GM20431 (cell line): ENCODE data around the gene INPP5K.

Experiments used
- in situ Hi-C: fragments of 300-500 bp; cut with MseI, MboI; formaldehyde crosslinking; loops from one replicate; pipeline ENCODE4 v1.15.0; 2020; ENCODE audit warnings: low sequenced_read_pairs; ENCODE audit not compliant: unreplicated experiment

The INPP5K gene

GRCh38 chr17:1511290-1511689 is 5.1 kb downstream of the INPP5K start:
- in situ Hi-C loops, result loop anchor here (25.0 kb wide), 2 partner anchors 149 to 249 kb away; partner anchors contain the start of gene BHLHA9

- in situ Hi-C loops, result loop anchor here (25.0 kb wide), 2 partner anchors 147 to 247 kb away; partner anchors contain the start of gene BHLHA9
These were observed 7.0 kb downstream of the INPP5K start for GRCh38 chr17:1509290-1509881.

- in situ Hi-C loops, result loop anchor here (25.0 kb wide), 2 partner anchors 146 to 246 kb away; partner anchors contain the start of gene BHLHA9
These were observed 7.7 kb downstream of the INPP5K start for GRCh38 chr17:1508709-1509108.

- in situ Hi-C loops, result loop anchor here (25.0 kb wide), 2 partner anchors 144 to 244 kb away; partner anchors contain the start of gene BHLHA9
These were observed 9.7 kb downstream of the INPP5K start for GRCh38 chr17:1506649-1507267.

GRCh38 chr17:1505586-1505985 is 10.8 kb downstream of the INPP5K start:
- in situ Hi-C loops, result loop anchor here (25.0 kb wide), 2 partner anchors 143 to 243 kb away; partner anchors contain the start of gene BHLHA9

- in situ Hi-C loops, result loop anchor here (25.0 kb wide), 2 partner anchors 143 to 243 kb away; partner anchors contain the start of gene BHLHA9
These were observed 11.5 kb downstream of the INPP5K start for GRCh38 chr17:1504866-1505265.

- in situ Hi-C loops, result loop anchor here (25.0 kb wide), 2 partner anchors 141 to 241 kb away; partner anchors contain the start of gene BHLHA9
These were observed 12.7 kb downstream of the INPP5K start for GRCh38 chr17:1503699-1504098.

- in situ Hi-C loops, result no loop called here
These were observed 17.5 kb downstream of the INPP5K start for GRCh38 chr17:1498869-1499268.

- in situ Hi-C loops, result no loop called here
These were observed 18.2 kb downstream of the INPP5K start for GRCh38 chr17:1498233-1498632.

GRCh38 chr17:1497831-1498230 is 18.6 kb downstream of the INPP5K start:
- in situ Hi-C loops, result no loop called here

- in situ Hi-C loops, result no loop called here
These were observed 19.5 kb downstream of the INPP5K start for GRCh38 chr17:1496869-1497268.

- in situ Hi-C loops, result no loop called here
These were observed 21.0 kb downstream of the INPP5K start for GRCh38 chr17:1495265-1495989.

- in situ Hi-C loops, result no loop called here
These were observed 21.6 kb downstream of the INPP5K start for GRCh38 chr17:1494736-1495253.

GRCh38 chr17:1494203-1494602 is 22.2 kb downstream of the INPP5K start:
- in situ Hi-C loops, result no loop called here

GRCh38 chr17:1493291-1493980 is 23.0 kb downstream of the INPP5K start:
- in situ Hi-C loops, result no loop called here

GRCh38 chr17:1492249-1493206 is 23.9 kb downstream of the INPP5K start, which contains the start of gene MYO1C:
MYO1C (minus strand) TSS chr17:1492686; CDS start chr17:1492487, 199 bp downstream.
- in situ Hi-C loops, result no loop called here

GRCh38 chr17:1491443-1492248 is 24.8 kb downstream of the INPP5K start:
- in situ Hi-C loops, result no loop called here
